Fibroblast of villous mesenchyme (primary cell): ENCODE results near the gene FAM209A. TPM values are rescaled to one million over a fixed set of nuclear protein-coding genes. Genes with fewer than 3 reads are reported as not detected.

ENCODE experiments used
- DNase-seq: peaks from one replicate; pipeline ENCODE4 v3.0.0-alpha.2; 2010; ENCODE audit warnings: low read depth
- H3K4me3 ChIP-seq: 2 replicates; pipeline ENCODE4 v1.5.1; 2011; ENCODE audit warnings: low read depth, mild to moderate bottlenecking, low read length
- CTCF ChIP-seq: IDR thresholded peaks from 2 replicates; pipeline ENCODE4 v1.5.1; 2012; ENCODE audit warnings: low read depth, mild to moderate bottlenecking, low read length; ENCODE audit not compliant: insufficient read depth
- total RNA-seq: library from RNA; depleted of rRNA; stranded (reverse); fragments of >200 nt; gene quantifications from 2 replicates; pipeline ENCODE4 v1.2.3, GENCODE V29; 2012

The FAM209A gene
- total RNA-seq, 1 donor = not detected

- DNase-seq = no peak
- no peak overlapping the region for H3K4me3 ChIP-seq
- no peak for TF ChIP-seq CTCF
Observed at GRCh38 chr20:56574531-56575142, 50.1 kb downstream of the FAM209A start.

GRCh38 chr20:56575157-56575556 is 50.6 kb downstream of the FAM209A start:
- H3K4me3 ChIP-seq = no peak overlapping the region
- DNase-seq = no peak
- no peak for TF ChIP-seq CTCF

Other genes with a start within 250 kb of the FAM209A start
- 38.0 and 46.2 TPM in 2 replicates for gene FAM210B, start 165.8 kb upstream of the FAM209A start, total RNA-seq
- 22.9 and 57.0 TPM in 2 replicates for gene AURKA, start 132.5 kb upstream of the FAM209A start, total RNA-seq
- gene CSTF1, start 132.1 kb upstream of the FAM209A start, total RNA-seq = 22.9 and 40.6 TPM in 2 replicates
- gene CASS4, start 112.5 kb upstream of the FAM209A start, total RNA-seq = 1.3 and 3.5 TPM in 2 replicates
- 63.5 and 80.3 TPM in 2 replicates for gene RTF2, start 56.1 kb upstream of the FAM209A start, total RNA-seq
- not detected in 2 replicates for gene FAM209B, start 8.5 kb downstream of the FAM209A start, total RNA-seq
- gene TFAP2C, start 104.6 kb downstream of the FAM209A start, total RNA-seq = 13.5 and 18.1 TPM in 2 replicates